WTC11 (cell line): Measurements from ENCODE around the gene ZNF789. TPM values are rescaled to one million over a fixed set of nuclear protein-coding genes. Genes with fewer than 3 reads are reported as not detected.

Experiments used
- ATAC-seq: fragments of 200-7000 bp; cut with Tn5 transposase; 2 replicates; pipeline ENCODE4 v1.10.0; 2021; ENCODE audit warnings: mild to moderate bottlenecking, moderate library complexity
- CTCF ChIA-PET: fragments of 300-600 bp; sonication (Branson Sonifier 250); formaldehyde crosslinking; loops from one replicate; lab custom pipeline; 2021; ENCODE audit warnings: antibody characterized with exemption; lab: Charles Lee
- POLR2A ChIA-PET: fragments of 350-600 bp; sonication (Branson Sonifier 250); formaldehyde crosslinking; loops from one replicate; lab custom pipeline; 2021; ENCODE audit warnings: antibody characterized with exemption; lab: Charles Lee
- DNase-seq: peaks from one replicate; pipeline ENCODE4 v3.0.0; 2021; ENCODE audit warnings: low spot score
- H3K27ac Mint-ChIP-seq: 2 replicates; pipeline ENCODE4 v1.8.0; 2021; ENCODE audit warnings: mixed read lengths
- H3K27me3 Mint-ChIP-seq: 2 replicates; pipeline ENCODE4 v1.8.0; 2021; ENCODE audit warnings: low read depth, mild to moderate bottlenecking, moderate library complexity, mixed read lengths
- H3K36me3 Mint-ChIP-seq: 2 replicates; pipeline ENCODE4 v1.8.0; 2021; ENCODE audit warnings: mixed read lengths
- H3K4me1 Mint-ChIP-seq: 2 replicates; pipeline ENCODE4 v1.8.0; 2022; ENCODE audit warnings: mixed read lengths
- H3K4me3 Mint-ChIP-seq: 2 replicates; pipeline ENCODE4 v1.8.0; 2021; ENCODE audit warnings: mild to moderate bottlenecking, moderate library complexity, mixed read lengths
- H3K9me3 Mint-ChIP-seq: 2 replicates; pipeline ENCODE4 v1.8.0; 2021; ENCODE audit warnings: mixed read lengths
- CREB1 ChIP-seq: sonication (generic); formaldehyde crosslinking; IDR thresholded peaks from 2 replicates; pipeline ENCODE4 v1.8.0; 2023; ENCODE audit warnings: mild to moderate bottlenecking, missing genetic modification reagents
- CREM ChIP-seq: sonication (generic); formaldehyde crosslinking; IDR thresholded peaks from 2 replicates; pipeline ENCODE4 v1.8.1; 2022; ENCODE audit warnings: mild to moderate bottlenecking, missing genetic modification reagents, moderate library complexity
- FOXP1 ChIP-seq: sonication (generic); formaldehyde crosslinking; IDR thresholded peaks from 2 replicates; pipeline ENCODE4 v1.8.0; 2022; ENCODE audit warnings: missing genetic modification reagents, mild to moderate bottlenecking, moderate library complexity, borderline replicate concordance
- JUN ChIP-seq: sonication (generic); formaldehyde crosslinking; IDR thresholded peaks from 2 replicates; pipeline ENCODE4 v1.8.0; 2023; ENCODE audit warnings: mild to moderate bottlenecking, missing genetic modification reagents
- MAX ChIP-seq: sonication (generic); formaldehyde crosslinking; IDR thresholded peaks from 2 replicates; pipeline ENCODE4 v1.8.0; 2022; ENCODE audit warnings: mild to moderate bottlenecking, missing genetic modification reagents
- NFATC4 ChIP-seq: fragments of 250-450 bp; sonication (Bioruptor Pico); IDR thresholded peaks from 2 replicates; pipeline ENCODE4 v1.9.0; 2021; ENCODE audit warnings: mild to moderate bottlenecking
- NR2C2 ChIP-seq: sonication (generic); formaldehyde crosslinking; IDR thresholded peaks from 2 replicates; pipeline ENCODE4 v1.8.0; 2022; ENCODE audit warnings: mild to moderate bottlenecking, missing genetic modification reagents
- NR3C1 ChIP-seq: sonication (generic); formaldehyde crosslinking; conservative IDR thresholded peaks from 2 replicates; pipeline ENCODE4 v1.8.1; 2023; ENCODE audit warnings: low read depth, mild to moderate bottlenecking, missing genetic modification reagents
- PRRX2 ChIP-seq: fragments of 250-450 bp; sonication (Bioruptor Pico); IDR thresholded peaks from 2 replicates; pipeline ENCODE4 v1.8.0; 2021; ENCODE audit warnings: mild to moderate bottlenecking
- SMAD3 ChIP-seq: sonication (generic); formaldehyde crosslinking; IDR thresholded peaks from 2 replicates; pipeline ENCODE4 v1.8.0; 2022; ENCODE audit warnings: missing genetic modification reagents, mild to moderate bottlenecking, borderline replicate concordance
- SOX15 ChIP-seq: fragments of 250-450 bp; sonication (Bioruptor Pico); IDR thresholded peaks from 2 replicates; pipeline ENCODE4 v1.9.0; 2021; ENCODE audit warnings: mild to moderate bottlenecking
- SP1 ChIP-seq: sonication (generic); formaldehyde crosslinking; conservative IDR thresholded peaks from 2 replicates; pipeline ENCODE4 v1.8.1; 2022; ENCODE audit warnings: missing genetic modification reagents
- ZNF138 ChIP-seq: sonication (generic); formaldehyde crosslinking; conservative IDR thresholded peaks from 2 replicates; pipeline ENCODE4 v1.8.1; 2022; ENCODE audit warnings: mild to moderate bottlenecking, moderate library complexity, missing genetic modification reagents
- ZNF219 ChIP-seq: sonication (generic); formaldehyde crosslinking; IDR thresholded peaks from 2 replicates; pipeline ENCODE4 v1.8.0; 2023; ENCODE audit warnings: missing genetic modification reagents, mild to moderate bottlenecking, borderline replicate concordance
- ZNF281 ChIP-seq: sonication (generic); formaldehyde crosslinking; IDR thresholded peaks from 2 replicates; pipeline ENCODE4 v1.8.0; 2023; ENCODE audit warnings: mild to moderate bottlenecking, missing genetic modification reagents
- ZNF396 ChIP-seq: fragments of 250-450 bp; sonication (Bioruptor Pico); IDR thresholded peaks from 2 replicates; pipeline ENCODE4 v1.8.0; 2021; ENCODE audit warnings: mild to moderate bottlenecking, moderate library complexity, borderline replicate concordance
- total RNA-seq: library from RNA; stranded (reverse); gene quantifications from 3 replicates; pipeline ENCODE4 v1.2.3, GENCODE V29; 2021
- TF ChIP-seq, protein P1 (sequence below): fragments of 250-450 bp; sonication (Bioruptor Pico); conservative IDR thresholded peaks from 2 replicates; pipeline ENCODE4 v1.9.0; 2021; ENCODE audit warnings: mild to moderate bottlenecking
- TF ChIP-seq, protein P2 (sequence below): sonication (generic); formaldehyde crosslinking; IDR thresholded peaks from 2 replicates; pipeline ENCODE4 v1.8.1; 2022; ENCODE audit warnings: mild to moderate bottlenecking, moderate library complexity, missing genetic modification reagents
- TF ChIP-seq, protein P3 (sequence below): fragments of 250-450 bp; sonication (Bioruptor Pico); IDR thresholded peaks from 2 replicates; pipeline ENCODE4 v1.9.0; 2021; ENCODE audit warnings: mild to moderate bottlenecking
- TF ChIP-seq, protein P4 (sequence below): sonication (generic); formaldehyde crosslinking; IDR thresholded peaks from 2 replicates; pipeline ENCODE4 v1.8.1; 2022; ENCODE audit warnings: low read depth, mild to moderate bottlenecking, moderate library complexity, missing genetic modification reagents, borderline replicate concordance
- TF ChIP-seq, protein P5 (sequence below): sonication (generic); formaldehyde crosslinking; IDR thresholded peaks from 2 replicates; pipeline ENCODE4 v1.8.1; 2023; ENCODE audit warnings: mild to moderate bottlenecking, missing genetic modification reagents, borderline replicate concordance

The ZNF789 gene
- total RNA-seq, 1 experiment from 2014 or later, result 14.0 TPM

DNA sequence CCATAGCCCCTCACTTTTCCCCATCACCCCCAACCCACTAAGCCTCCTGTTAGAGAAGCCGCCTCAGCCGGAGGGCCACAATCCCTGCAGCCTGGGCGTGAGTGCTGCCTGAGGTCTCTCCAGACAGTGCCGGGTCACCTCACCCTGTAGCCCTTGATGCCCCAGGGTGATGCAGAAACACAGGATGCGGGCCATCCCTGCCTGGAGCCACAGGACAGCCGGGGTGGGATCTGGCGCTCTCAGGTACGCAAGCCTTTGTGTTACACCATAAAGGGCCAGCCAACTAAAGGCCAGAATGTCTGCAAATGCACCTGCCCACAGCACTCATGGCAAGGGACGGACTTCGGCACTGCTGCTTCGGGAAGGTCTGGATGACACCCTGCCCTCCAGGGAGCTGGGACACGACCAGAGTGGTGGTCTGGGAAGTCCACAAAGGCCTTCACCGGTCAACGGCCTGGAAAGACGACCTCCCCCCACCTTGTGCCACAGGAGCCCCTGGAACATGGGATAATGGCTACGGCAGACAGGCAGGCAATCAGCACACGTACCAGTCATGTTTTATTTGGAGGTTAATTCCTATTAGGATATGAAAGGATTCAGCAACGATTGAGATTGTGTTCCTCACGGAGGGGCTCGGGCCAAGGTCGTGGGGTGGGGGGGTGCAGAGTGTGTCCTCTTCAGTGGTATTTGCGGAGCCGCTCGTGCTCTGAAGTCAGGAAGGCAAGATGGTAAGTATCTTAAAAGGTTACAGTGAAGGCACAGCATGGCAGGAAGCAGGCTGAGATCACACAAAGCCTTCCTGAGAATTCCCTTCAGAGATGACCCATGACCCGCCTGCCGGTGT lies 14.8 kb upstream of the ZNF789 start:
- ATAC-seq (no peak), DNase-seq (no peak)
- TF ChIP-seq NR2C2, result no peak
- no peak for TF ChIP-seq FOXP1
- no peak for TF ChIP-seq ZNF281 (CRISPR knock-in tag)
- no peak for TF ChIP-seq NR3C1
- no peak for TF ChIP-seq SP1 (CRISPR knock-in tag)
- TF ChIP-seq CREM (CRISPR knock-in tag), result no peak
- TF ChIP-seq, protein P1, sequence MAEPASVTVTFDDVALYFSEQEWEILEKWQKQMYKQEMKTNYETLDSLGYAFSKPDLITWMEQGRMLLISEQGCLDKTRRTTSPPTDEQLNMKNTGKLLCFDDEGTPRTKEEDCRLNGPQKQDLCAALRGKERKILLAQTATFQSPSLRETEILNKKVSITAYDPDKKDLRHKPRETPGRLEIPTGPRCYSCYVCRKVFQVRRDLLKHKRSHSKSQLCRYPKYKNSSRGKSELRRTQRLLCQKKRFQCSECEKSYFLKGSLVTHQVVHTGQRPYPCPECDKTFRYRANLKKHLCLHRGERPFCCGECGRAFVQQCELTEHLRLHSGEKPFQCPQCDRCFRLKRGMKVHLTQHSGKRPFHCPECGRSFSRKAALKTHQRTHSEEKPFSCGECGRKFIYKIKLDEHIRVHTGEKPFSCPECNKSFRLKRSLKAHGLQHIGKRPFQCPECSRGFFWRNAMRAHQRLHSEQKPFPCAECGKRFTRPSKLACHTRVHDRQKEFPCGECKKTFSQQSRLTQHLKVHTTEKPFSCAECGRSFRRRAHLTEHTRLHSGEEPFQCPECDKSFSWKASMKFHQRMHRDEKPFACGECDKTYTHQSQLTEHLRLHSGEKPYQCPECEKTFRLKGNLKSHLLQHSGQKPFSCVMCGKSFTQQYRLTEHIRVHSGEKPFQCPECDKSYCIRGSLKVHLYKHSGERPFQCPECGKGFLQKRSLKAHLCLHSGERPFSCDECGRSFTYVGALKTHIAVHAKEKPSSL (CRISPR knock-in tag), result no peak
- TF ChIP-seq, protein P2, sequence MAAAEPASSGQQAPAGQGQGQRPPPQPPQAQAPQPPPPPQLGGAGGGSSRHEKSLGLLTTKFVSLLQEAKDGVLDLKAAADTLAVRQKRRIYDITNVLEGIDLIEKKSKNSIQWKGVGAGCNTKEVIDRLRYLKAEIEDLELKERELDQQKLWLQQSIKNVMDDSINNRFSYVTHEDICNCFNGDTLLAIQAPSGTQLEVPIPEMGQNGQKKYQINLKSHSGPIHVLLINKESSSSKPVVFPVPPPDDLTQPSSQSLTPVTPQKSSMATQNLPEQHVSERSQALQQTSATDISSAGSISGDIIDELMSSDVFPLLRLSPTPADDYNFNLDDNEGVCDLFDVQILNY (CRISPR knock-in tag), result no peak
- TF ChIP-seq ZNF219 (CRISPR knock-in tag), result no peak
- TF ChIP-seq JUN (CRISPR knock-in tag), result no peak
- TF ChIP-seq ZNF396 (CRISPR knock-in tag), result no peak
- no peak for TF ChIP-seq SOX15
- no peak for TF ChIP-seq MAX (CRISPR knock-in tag)
- no peak for TF ChIP-seq ZNF138 (CRISPR knock-in tag)
- TF ChIP-seq, protein P3, sequence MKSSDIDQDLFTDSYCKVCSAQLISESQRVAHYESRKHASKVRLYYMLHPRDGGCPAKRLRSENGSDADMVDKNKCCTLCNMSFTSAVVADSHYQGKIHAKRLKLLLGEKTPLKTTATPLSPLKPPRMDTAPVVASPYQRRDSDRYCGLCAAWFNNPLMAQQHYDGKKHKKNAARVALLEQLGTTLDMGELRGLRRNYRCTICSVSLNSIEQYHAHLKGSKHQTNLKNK, result no peak
- Mint-ChIP-seq H3K27me3 (no peaks in the 10 kb centered on the region), H3K36me3 (peaks cover 68% of the 10 kb centered on the region), H3K27ac (no peak overlapping the region; the same call in 1 of the 2 replicates), H3K9me3 (peaks cover 16% of the 10 kb centered on the region), H3K4me1 (peaks cover 3% of the 10 kb centered on the region; the same call in 1 of the 2 replicates), H3K4me3 (no peak overlapping the region)
- CTCF ChIA-PET, result no interaction called here
- POLR2A ChIA-PET, result interaction anchor here (1.3 kb wide), 1 partner anchor 65 kb away, joined by 3 read pairs; no protein-coding TSS in a partner anchor

GRCh38 chr7:99459087-99459486 lies 13.6 kb upstream of the ZNF789 start:
- peak; percentile 45 for DNase-seq
- ChIA-PET CTCF (interaction anchor here (0.7 to 1.0 kb wide), 3 partner anchors 10 to 112 kb away, joined by 3 read pairs; partner anchors contain the start of gene ZNF394), POLR2A (no interaction called here)
- peaks cover 20% of the 10 kb centered on the region for H3K9me3 Mint-ChIP-seq
- peaks cover 66% of the 10 kb centered on the region for H3K36me3 Mint-ChIP-seq
- H3K27ac Mint-ChIP-seq, result 0 out of 2 replicates have a peak overlapping the region, but pooled peaks have one; percentile 68
- H3K27me3 Mint-ChIP-seq, result no peaks in the 10 kb centered on the region
- H3K4me1 Mint-ChIP-seq, result peaks cover 7% of the 10 kb centered on the region
- H3K4me3 Mint-ChIP-seq, result no peak overlapping the region
- peak; percentile 77 for ATAC-seq
- TF ChIP-seq, protein P4, sequence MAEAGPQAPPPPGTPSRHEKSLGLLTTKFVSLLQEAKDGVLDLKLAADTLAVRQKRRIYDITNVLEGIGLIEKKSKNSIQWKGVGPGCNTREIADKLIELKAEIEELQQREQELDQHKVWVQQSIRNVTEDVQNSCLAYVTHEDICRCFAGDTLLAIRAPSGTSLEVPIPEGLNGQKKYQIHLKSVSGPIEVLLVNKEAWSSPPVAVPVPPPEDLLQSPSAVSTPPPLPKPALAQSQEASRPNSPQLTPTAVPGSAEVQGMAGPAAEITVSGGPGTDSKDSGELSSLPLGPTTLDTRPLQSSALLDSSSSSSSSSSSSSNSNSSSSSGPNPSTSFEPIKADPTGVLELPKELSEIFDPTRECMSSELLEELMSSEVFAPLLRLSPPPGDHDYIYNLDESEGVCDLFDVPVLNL, result no peak
- no peak for TF ChIP-seq CREB1 (CRISPR knock-in tag)
- TF ChIP-seq, protein P5, sequence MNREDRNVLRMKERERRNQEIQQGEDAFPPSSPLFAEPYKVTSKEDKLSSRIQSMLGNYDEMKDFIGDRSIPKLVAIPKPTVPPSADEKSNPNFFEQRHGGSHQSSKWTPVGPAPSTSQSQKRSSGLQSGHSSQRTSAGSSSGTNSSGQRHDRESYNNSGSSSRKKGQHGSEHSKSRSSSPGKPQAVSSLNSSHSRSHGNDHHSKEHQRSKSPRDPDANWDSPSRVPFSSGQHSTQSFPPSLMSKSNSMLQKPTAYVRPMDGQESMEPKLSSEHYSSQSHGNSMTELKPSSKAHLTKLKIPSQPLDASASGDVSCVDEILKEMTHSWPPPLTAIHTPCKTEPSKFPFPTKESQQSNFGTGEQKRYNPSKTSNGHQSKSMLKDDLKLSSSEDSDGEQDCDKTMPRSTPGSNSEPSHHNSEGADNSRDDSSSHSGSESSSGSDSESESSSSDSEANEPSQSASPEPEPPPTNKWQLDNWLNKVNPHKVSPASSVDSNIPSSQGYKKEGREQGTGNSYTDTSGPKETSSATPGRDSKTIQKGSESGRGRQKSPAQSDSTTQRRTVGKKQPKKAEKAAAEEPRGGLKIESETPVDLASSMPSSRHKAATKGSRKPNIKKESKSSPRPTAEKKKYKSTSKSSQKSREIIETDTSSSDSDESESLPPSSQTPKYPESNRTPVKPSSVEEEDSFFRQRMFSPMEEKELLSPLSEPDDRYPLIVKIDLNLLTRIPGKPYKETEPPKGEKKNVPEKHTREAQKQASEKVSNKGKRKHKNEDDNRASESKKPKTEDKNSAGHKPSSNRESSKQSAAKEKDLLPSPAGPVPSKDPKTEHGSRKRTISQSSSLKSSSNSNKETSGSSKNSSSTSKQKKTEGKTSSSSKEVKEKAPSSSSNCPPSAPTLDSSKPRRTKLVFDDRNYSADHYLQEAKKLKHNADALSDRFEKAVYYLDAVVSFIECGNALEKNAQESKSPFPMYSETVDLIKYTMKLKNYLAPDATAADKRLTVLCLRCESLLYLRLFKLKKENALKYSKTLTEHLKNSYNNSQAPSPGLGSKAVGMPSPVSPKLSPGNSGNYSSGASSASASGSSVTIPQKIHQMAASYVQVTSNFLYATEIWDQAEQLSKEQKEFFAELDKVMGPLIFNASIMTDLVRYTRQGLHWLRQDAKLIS (CRISPR knock-in tag), result no peak
- TF ChIP-seq NFATC4 (CRISPR knock-in tag), result no peak
- peak; percentile 53; the same call in 1 of the 2 replicates for TF ChIP-seq PRRX2
- TF ChIP-seq SMAD3, result no peak
